ENCODE measurements around the gene PLCB1. TPM values are rescaled to one million over a fixed set of nuclear protein-coding genes. Genes with fewer than 3 reads are reported as not detected.
A peak's percentile ranks its signal among the peaks of the same experiment; 100 is the strongest.

Gene PLCB1
- total RNA-seq, 4 donors from 2014 or later = 72.9 to 115 (median 76.3) TPM

GRCh38 chr20:8218861-8219260 lies 86.8 kb downstream of the PLCB1 start:
- TF ChIP-seq POLR2A (IDR thresholded peaks at IDR 0.05; ENCODE audit: low read depth) (no peak), EP300 (IDR thresholded peaks at IDR 0.05) (no peak), POLR2AphosphoS5 (IDR thresholded peaks at IDR 0.05) (no peak)
- H3K4me3 ChIP-seq = no peak overlapping the region
- H3K9me3 ChIP-seq = no peaks in the 10 kb centered on the region
- peaks cover 19 to 99% (median 88%) of the 10 kb centered on the region in 4 donors for H3K4me1 ChIP-seq
- no peaks in the 10 kb centered on the region for H3K27me3 ChIP-seq
- intact Hi-C loops (cut with DNase I) = loop anchor here (10.0 kb wide), 1 partner anchor 156 kb away; no protein-coding TSS in a partner anchor
- H3K27ac ChIP-seq (replicated peaks in 1 of 4) = peak overlapping the region in 3 of 4 donors; percentile 0 to 48 (median 26)
- H3K36me3 ChIP-seq = no peaks in the 10 kb centered on the region
- no peak for DNase-seq (ENCODE audit: extremely low spot score)

GRCh38 chr20:8219403-8219802 lies 87.3 kb downstream of the PLCB1 start:
- WGBS = 55% methylated on average over 3 of the region's 3 CpGs
- H3K4me1 ChIP-seq = peaks cover 19 to 99% (median 88%) of the 10 kb centered on the region in 4 donors
- DNase-seq (ENCODE audit: extremely low spot score) = no peak
- intact Hi-C loops (cut with DNase I) = loop anchor here (10.0 kb wide), 1 partner anchor 155 kb away; no protein-coding TSS in a partner anchor
- H3K27me3 ChIP-seq = no peaks in the 10 kb centered on the region
- no peak overlapping the region for H3K4me3 ChIP-seq
- no peaks in the 10 kb centered on the region for H3K9me3 ChIP-seq
- no peak for TF ChIP-seq EP300 (IDR thresholded peaks at IDR 0.05)
- H3K36me3 ChIP-seq = no peaks in the 10 kb centered on the region
- peak overlapping the region in 3 of 4 donors; percentile 0 to 48 (median 26) for H3K27ac ChIP-seq (replicated peaks in 1 of 4)

- Histone ChIP-seq H3K4me3 (no peak overlapping the region), H3K4me1 (peaks cover 8 to 98% (median 88%) of the 10 kb centered on the region in 4 donors), H3K27ac (replicated peaks in 1 of 4) (peak overlapping the region; percentile 25 to 77 (median 75)), H3K27me3 (no peaks in the 10 kb centered on the region), H3K36me3 (no peaks in the 10 kb centered on the region), H3K9me3 (no peaks in the 10 kb centered on the region)
- no peak for TF ChIP-seq EP300 (IDR thresholded peaks at IDR 0.05)
- TF ChIP-seq POLR2A (IDR thresholded peaks at IDR 0.05; ENCODE audit: low read depth) = no peak
- no peak for TF ChIP-seq POLR2AphosphoS5 (IDR thresholded peaks at IDR 0.05)
- TF ChIP-seq CTCF (IDR thresholded peaks at IDR 0.05) = no peak
- DNase-seq (ENCODE audit: extremely low spot score) = no peak
- intact Hi-C loops (cut with DNase I) = no loop called here
- WGBS = 21% methylated on average over 1 of the region's 1 CpG
Measured at GRCh38 chr20:8220716-8221115, 88.7 kb downstream of the PLCB1 start.

- no peaks in the 10 kb centered on the region for H3K27me3 ChIP-seq
- TF ChIP-seq POLR2A (IDR thresholded peaks at IDR 0.05; ENCODE audit: low read depth) = no peak
- H3K9me3 ChIP-seq = no peaks in the 10 kb centered on the region
- intact Hi-C loops (cut with DNase I) = no loop called here
- DNase-seq (ENCODE audit: extremely low spot score) = no peak
- no peak overlapping the region for H3K4me3 ChIP-seq
- peaks cover 3 to 95% (median 87%) of the 10 kb centered on the region in 4 donors for H3K4me1 ChIP-seq
- WGBS = 90% methylated on average over 3 of the region's 3 CpGs
- H3K36me3 ChIP-seq = no peaks in the 10 kb centered on the region
- H3K27ac ChIP-seq (replicated peaks in 1 of 4) = peak overlapping the region; percentile 70 to 77 (median 75)
Measured at GRCh38 chr20:8221887-8222419, 89.9 kb downstream of the PLCB1 start.

GRCh38 chr20:8223091-8223870 lies 91.2 kb downstream of the PLCB1 start:
- Histone ChIP-seq H3K27me3 (no peaks in the 10 kb centered on the region), H3K4me1 (peaks cover 3 to 95% (median 84%) of the 10 kb centered on the region in 4 donors), H3K4me3 (no peak overlapping the region), H3K36me3 (no peaks in the 10 kb centered on the region), H3K9me3 (no peaks in the 10 kb centered on the region), H3K27ac (replicated peaks in 1 of 4) (peak overlapping the region; percentile 70 to 77 (median 75))
- intact Hi-C loops (cut with DNase I) = no loop called here
- no peak for DNase-seq (ENCODE audit: extremely low spot score)
- no peak for TF ChIP-seq POLR2A (IDR thresholded peaks at IDR 0.05; ENCODE audit: low read depth)
- TF ChIP-seq POLR2AphosphoS5 (IDR thresholded peaks at IDR 0.05) = peak in 1 of 2 donors; percentile 45
- TF ChIP-seq EP300 (IDR thresholded peaks at IDR 0.05) = no peak
- TF ChIP-seq CTCF (IDR thresholded peaks at IDR 0.05) = no peak
- WGBS = 46% methylated on average over 2 of the region's 2 CpGs

GRCh38 chr20:8225658-8226057 lies 93.6 kb downstream of the PLCB1 start:
- TF ChIP-seq POLR2A (IDR thresholded peaks at IDR 0.05; ENCODE audit: low read depth) (no peak), POLR2AphosphoS5 (IDR thresholded peaks at IDR 0.05) (no peak), CTCF (IDR thresholded peaks at IDR 0.05) (no peak), EP300 (IDR thresholded peaks at IDR 0.05) (no peak)
- Histone ChIP-seq H3K27ac (replicated peaks in 1 of 4) (peak overlapping the region; percentile 14 to 77 (median 51)), H3K4me3 (no peak overlapping the region), H3K4me1 (peaks cover 3 to 79% (median 68%) of the 10 kb centered on the region in 4 donors), H3K36me3 (no peaks in the 10 kb centered on the region), H3K27me3 (no peaks in the 10 kb centered on the region), H3K9me3 (no peaks in the 10 kb centered on the region)
- no peak for DNase-seq (ENCODE audit: extremely low spot score)
- intact Hi-C loops (cut with DNase I) = no loop called here
- 54% methylated on average over 3 of the region's 3 CpGs for WGBS

All from esophagus muscularis mucosa (tissue), 4 donors.